ENCODE results near the gene SVIL. TPM values are rescaled to one million over a fixed set of nuclear protein-coding genes. Genes with fewer than 3 reads are reported as not detected.

Gene SVIL
- total RNA-seq, 1 experiment from 2014 or later, result 15.3 TPM

GRCh38 chr10:29501692-29502091 is 133.1 kb downstream of the SVIL start:
- H3T11ph ChIP-seq (ENCODE audit: low read length), result no peak overlapping the region
- H3K4me2 ChIP-seq (ENCODE audit: insufficient read depth, insufficient read length, low read length), result no peak overlapping the region
- no peak overlapping the region for H3K23ac ChIP-seq (ENCODE audit: insufficient read length, low read depth, low read length)
- H3K27ac ChIP-seq (ENCODE audit: insufficient read length, low read depth, low read length), result no peak overlapping the region
- Mint-ChIP-seq H3K27me3 (ENCODE audit: low read depth) (no peaks in the 10 kb centered on the region), H3K36me3 (ENCODE audit: insufficient read depth in 1 of 3, low read depth in 3 of 3) (peaks cover 0 to 6% (median 0%) of the 10 kb centered on the region in 3 experiments; a peak in 1 of 7 replicates), H3K4me1 (peaks cover 7 to 12% of the 10 kb centered on the region in 2 experiments), H3K9me3 (no peaks in the 10 kb centered on the region), H3K4me3 (no peak overlapping the region), H3K27ac (no peak overlapping the region)
- no peak overlapping the region for H2AK5ac ChIP-seq (ENCODE audit: insufficient read length, low read length)
- no peak overlapping the region for H3K56ac ChIP-seq (ENCODE audit: insufficient read length, low read depth, low read length)
- no peak overlapping the region for H2BK5ac ChIP-seq (ENCODE audit: insufficient read length, low read length)
- no peak overlapping the region for H2BK15ac ChIP-seq (ENCODE audit: low read depth, low read length)
- no CpG with 5 or more reads among the region's 7 CpGs for whole genome bisulfite sequencing (ENCODE audit: extremely low coverage, insufficient read length, low lambda C conversion rate)
- no peak overlapping the region for H3K18ac ChIP-seq (ENCODE audit: insufficient read length, low read depth, low read length)
- TF ChIP-seq CTCF (conservative IDR thresholded peaks at IDR 0.05), result no peak
- no peak for DNase-seq
- no peak overlapping the region for H4K8ac ChIP-seq (replicated peaks; ENCODE audit: insufficient read length, low read depth, low read length)
- no peaks in the 10 kb centered on the region for H3K23me2 ChIP-seq (ENCODE audit: insufficient read length, low read depth, low read length, poor library complexity, severe bottlenecking)
- H3K79me1 ChIP-seq (ENCODE audit: insufficient read depth, low read depth, low read length, poor library complexity, severe bottlenecking), result no peaks in the 10 kb centered on the region
- no peak overlapping the region for H2BK120ac ChIP-seq (ENCODE audit: low read depth, low read length, poor library complexity, severe bottlenecking)
- H2BK20ac ChIP-seq (ENCODE audit: low read depth, low read length, poor library complexity, severe bottlenecking), result no peak overlapping the region
- H2AFZ ChIP-seq (ENCODE audit: low read length), result no peak overlapping the region
- no peak overlapping the region for H3K14ac ChIP-seq (ENCODE audit: insufficient read depth, low read length)
- no peaks in the 10 kb centered on the region for H4K20me1 ChIP-seq (ENCODE audit: control insufficient read depth, insufficient read depth, insufficient read length)
- no peak overlapping the region for H3K4ac ChIP-seq (ENCODE audit: low read depth, low read length)
- no peak overlapping the region for H2BK12ac ChIP-seq (ENCODE audit: insufficient read length, low read depth, low read length)
- no peaks in the 10 kb centered on the region for H3K79me2 ChIP-seq (ENCODE audit: insufficient read depth, low read length)
- H3K27me3 ChIP-seq (ENCODE audit: insufficient read depth, low read length), result no peaks in the 10 kb centered on the region
- H4K91ac ChIP-seq (ENCODE audit: insufficient read length, low read depth, low read length), result no peak overlapping the region
- no peak overlapping the region for H4K5ac ChIP-seq (ENCODE audit: insufficient read length, low read depth, low read length)
- no peaks in the 10 kb centered on the region for H3K4me1 ChIP-seq (ENCODE audit: insufficient read depth, low read length)
- no peak overlapping the region for H3K9ac ChIP-seq (ENCODE audit: extremely low read depth, insufficient read length, low read length)
- no peaks in the 10 kb centered on the region for H3K9me3 ChIP-seq (ENCODE audit: control insufficient read depth, low read depth, low read length)
